ENCODE measurements around the gene SMIM8.

SMIM8 gene

GRCh38 chr6:87334683-87335082 is 12.3 kb downstream of the SMIM8 start:
- no peak for DNase-seq (ENCODE audit: low read depth in 3 of 3)

GRCh38 chr6:87336367-87336766 is 14.0 kb downstream of the SMIM8 start:
- DNase-seq (ENCODE audit: low read depth in 3 of 3) = no peak

GRCh38 chr6:87340230-87340629 is 17.8 kb downstream of the SMIM8 start:
- DNase-seq (ENCODE audit: low read depth in 3 of 3) = no peak

GRCh38 chr6:87341158-87341557 is 18.8 kb downstream of the SMIM8 start:
- DNase-seq (ENCODE audit: low read depth in 3 of 3) = no peak

- no peak for DNase-seq (ENCODE audit: low read depth in 3 of 3)
These were observed 19.5 kb downstream of the SMIM8 start for GRCh38 chr6:87341899-87342298.

GRCh38 chr6:87342829-87343228 is 20.4 kb downstream of the SMIM8 start:
- no peak for DNase-seq (ENCODE audit: low read depth in 3 of 3)

- DNase-seq (ENCODE audit: low read depth in 3 of 3) = no peak
These were observed 22.3 kb downstream of the SMIM8 start, which contains the start of gene C6orf163 for GRCh38 chr6:87344731-87345130. C6orf163 (plus strand) TSS chr6:87344813; CDS start chr6:87345100, 287 bp downstream.

GRCh38 chr6:87346700-87347099 is 24.3 kb downstream of the SMIM8 start:
- DNase-seq (ENCODE audit: low read depth in 3 of 3) = no peak

- no peak for DNase-seq (ENCODE audit: low read depth in 3 of 3)
These were observed 27.5 kb downstream of the SMIM8 start for GRCh38 chr6:87349896-87350295.

GRCh38 chr6:87350516-87350915 is 28.1 kb downstream of the SMIM8 start:
- no peak for DNase-seq (ENCODE audit: low read depth in 3 of 3)

GRCh38 chr6:87351583-87351982 is 29.2 kb downstream of the SMIM8 start:
- DNase-seq (ENCODE audit: low read depth in 3 of 3) = no peak

GRCh38 chr6:87356181-87356580 is 33.8 kb downstream of the SMIM8 start:
- no peak for DNase-seq (ENCODE audit: low read depth in 3 of 3)

GRCh38 chr6:87357479-87358196 is 35.2 kb downstream of the SMIM8 start:
- DNase-seq (ENCODE audit: low read depth in 3 of 3) = no peak

- no peak for DNase-seq (ENCODE audit: low read depth in 3 of 3)
These were observed 42.3 kb downstream of the SMIM8 start for GRCh38 chr6:87364602-87365252.

- no peak for DNase-seq (ENCODE audit: low read depth in 3 of 3)
These were observed 43.9 kb downstream of the SMIM8 start for GRCh38 chr6:87366072-87366827.

GRCh38 chr6:87366899-87367298 is 44.5 kb downstream of the SMIM8 start:
- no peak for DNase-seq (ENCODE audit: low read depth in 3 of 3)

- DNase-seq (ENCODE audit: low read depth in 3 of 3) = no peak
These were observed 51.0 kb downstream of the SMIM8 start for GRCh38 chr6:87373377-87373776.

- no peak for DNase-seq (ENCODE audit: low read depth in 3 of 3)
These were observed 52.9 kb downstream of the SMIM8 start for GRCh38 chr6:87375315-87375714.

GRCh38 chr6:87376643-87377042 is 54.3 kb downstream of the SMIM8 start:
- no peak for DNase-seq (ENCODE audit: low read depth in 3 of 3)

GRCh38 chr6:87378947-87379346 is 56.6 kb downstream of the SMIM8 start:
- no peak for DNase-seq (ENCODE audit: low read depth in 3 of 3)

- no peak for DNase-seq (ENCODE audit: low read depth in 3 of 3)
These were observed 60.5 kb downstream of the SMIM8 start for GRCh38 chr6:87382861-87383260.

GRCh38 chr6:87384038-87384437 is 61.6 kb downstream of the SMIM8 start:
- DNase-seq (ENCODE audit: low read depth in 3 of 3) = no peak

GRCh38 chr6:87384449-87384848 is 62.1 kb downstream of the SMIM8 start:
- DNase-seq (ENCODE audit: low read depth in 3 of 3) = no peak
